ENCODE measurements around the gene ZFP69.

DNA sequence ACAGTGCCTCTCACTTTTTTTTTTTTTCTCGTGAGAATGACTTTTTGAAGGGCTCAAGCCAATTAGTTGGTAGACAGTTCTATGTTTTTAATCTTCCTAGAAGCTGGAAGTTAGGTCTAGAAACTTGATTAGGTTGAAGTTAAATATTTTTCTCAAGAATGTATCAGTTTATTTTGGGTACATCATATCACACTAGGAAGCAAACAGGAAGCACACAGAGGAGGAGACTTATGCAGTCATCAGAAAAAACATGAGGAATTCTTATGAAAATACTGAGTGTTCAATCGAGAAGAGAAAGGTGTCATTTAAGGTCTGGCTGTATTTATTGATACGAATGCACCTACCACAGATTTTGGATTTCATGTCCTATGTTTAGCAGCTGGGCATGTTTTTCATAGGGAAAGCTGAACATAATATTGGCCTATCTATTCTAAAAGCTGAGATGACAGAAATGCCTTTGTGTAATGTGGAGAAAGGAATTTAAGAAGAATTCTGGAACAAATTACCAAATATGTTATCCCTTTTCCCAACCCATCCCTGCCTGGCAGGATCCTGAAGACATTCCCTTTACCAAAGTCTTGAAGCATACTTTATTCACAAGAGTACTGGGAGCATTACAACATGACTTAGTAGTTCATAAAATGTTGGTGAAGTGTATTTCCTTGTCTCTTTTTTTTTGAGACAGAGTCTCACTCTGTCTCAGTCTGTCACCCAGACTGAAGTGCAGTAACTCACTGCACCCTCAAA, 44.3 kb upstream of the ZFP69 start:
- TF ChIP-seq POLR2A (IDR thresholded peaks at IDR 0.05; ENCODE audit: low read length), result no peak
- TF ChIP-seq GATA1 (IDR thresholded peaks at IDR 0.05; ENCODE audit: low read depth, low read length), result no peak

Measured in erythroblast (primary cell).